ENCODE results near the gene FOXP2. TPM values are rescaled to one million over a fixed set of nuclear protein-coding genes. Genes with fewer than 3 reads are reported as not detected.

The FOXP2 gene
- total and polyA plus RNA-seq, 2 of the 13 experiments (the other 11 are each of a cell fraction or from before 2014, with no cell fraction given), result 0.90 TPM; not detected in 1

DNA sequence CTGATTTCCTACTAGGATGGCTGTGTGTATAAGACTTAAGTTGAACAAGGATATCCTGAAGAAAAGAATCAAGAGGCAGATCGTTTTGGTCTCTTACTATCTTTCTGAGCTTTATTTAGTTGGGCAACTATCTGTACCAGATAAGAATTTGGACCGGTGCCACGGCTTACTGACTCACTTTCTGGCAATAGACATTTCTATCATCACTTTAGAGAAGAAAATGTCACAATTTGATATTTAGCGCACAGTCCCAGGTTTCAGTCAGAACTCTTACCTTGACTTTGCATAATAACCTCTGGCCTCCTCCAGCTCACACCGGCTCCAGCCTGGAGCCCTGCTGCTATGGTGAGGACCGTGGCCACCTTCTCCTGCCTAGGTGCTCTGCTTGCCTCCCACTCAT lies 289.1 kb downstream of the FOXP2 start (continued):
- TF ChIP-seq, protein P1, sequence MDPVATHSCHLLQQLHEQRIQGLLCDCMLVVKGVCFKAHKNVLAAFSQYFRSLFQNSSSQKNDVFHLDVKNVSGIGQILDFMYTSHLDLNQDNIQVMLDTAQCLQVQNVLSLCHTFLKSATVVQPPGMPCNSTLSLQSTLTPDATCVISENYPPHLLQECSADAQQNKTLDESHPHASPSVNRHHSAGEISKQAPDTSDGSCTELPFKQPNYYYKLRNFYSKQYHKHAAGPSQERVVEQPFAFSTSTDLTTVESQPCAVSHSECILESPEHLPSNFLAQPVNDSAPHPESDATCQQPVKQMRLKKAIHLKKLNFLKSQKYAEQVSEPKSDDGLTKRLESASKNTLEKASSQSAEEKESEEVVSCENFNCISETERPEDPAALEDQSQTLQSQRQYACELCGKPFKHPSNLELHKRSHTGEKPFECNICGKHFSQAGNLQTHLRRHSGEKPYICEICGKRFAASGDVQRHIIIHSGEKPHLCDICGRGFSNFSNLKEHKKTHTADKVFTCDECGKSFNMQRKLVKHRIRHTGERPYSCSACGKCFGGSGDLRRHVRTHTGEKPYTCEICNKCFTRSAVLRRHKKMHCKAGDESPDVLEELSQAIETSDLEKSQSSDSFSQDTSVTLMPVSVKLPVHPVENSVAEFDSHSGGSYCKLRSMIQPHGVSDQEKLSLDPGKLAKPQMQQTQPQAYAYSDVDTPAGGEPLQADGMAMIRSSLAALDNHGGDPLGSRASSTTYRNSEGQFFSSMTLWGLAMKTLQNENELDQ (CRISPR knock-in tag; IDR thresholded peaks at IDR 0.05; ENCODE audit: borderline replicate concordance), result no peak

- no peaks in the 10 kb centered on the region for H4K20me1 ChIP-seq (ENCODE audit: insufficient read depth, low read length)
- H3K4me2 ChIP-seq (ENCODE audit: low read depth, low read length), result no peak overlapping the region
- in situ Hi-C loops (cut with HindIII; ENCODE audit: extremely low pct_ligation_motif_present, low pct_unique_long_range_greater_than_20kb), result no loop called here
- ChIA-PET POLR2A (no interaction called here), CTCF (ENCODE audit: low intra/inter-chr PET ratio, low total read pairs) (no interaction called here)
- no peak overlapping the region for H3K4me3 ChIP-seq (replicated peaks in 1 of 3; ENCODE audit: insufficient read depth in 1 of 3, low read depth in 2 of 3, low read length in 3 of 3)
- intact Hi-C loops (cut with micrococcal nuclease; ENCODE audit: unreplicated experiment), result no loop called here
- no peaks in the 10 kb centered on the region for H3K4me1 ChIP-seq (ENCODE audit: insufficient read depth, low read length)
- WGBS (ENCODE audit: low lambda C conversion rate), result 16% methylated on average over 6 of the region's 6 CpGs
- TF ChIP-seq HNRNPLL (IDR thresholded peaks at IDR 0.05; ENCODE audit: low read depth, low read length, poor library complexity, severe bottlenecking) (no peak), ZNF543 (CRISPR knock-in tag; IDR thresholded peaks at IDR 0.05) (no peak), ZFP37 (CRISPR knock-in tag; IDR thresholded peaks at IDR 0.05; ENCODE audit: borderline replicate concordance) (no peak), HMGXB3 (CRISPR knock-in tag; IDR thresholded peaks at IDR 0.05; ENCODE audit: borderline replicate concordance) (no peak), SATB2 (CRISPR knock-in tag; IDR thresholded peaks at IDR 0.05) (no peak)
- no peaks in the 10 kb centered on the region for H3K36me3 ChIP-seq (replicated peaks in 1 of 2; ENCODE audit: control insufficient read depth in 1 of 2, insufficient read depth in 2 of 2, low read length in 2 of 2)
- H2AFZ ChIP-seq (ENCODE audit: low read length), result no peak overlapping the region
- no peaks in the 10 kb centered on the region for H3K79me2 ChIP-seq (ENCODE audit: insufficient read depth, low read length)
- no peaks in the 10 kb centered on the region for H3K9me3 ChIP-seq (ENCODE audit: low read length)
- FAIRE-seq (no peak), ATAC-seq (no peak), DNase-seq (ENCODE audit: low spot score) (no peak)
- no TSS peak for BruUV-seq (replicated peaks)
- no peaks in the 10 kb centered on the region for H3K27me3 ChIP-seq (ENCODE audit: control insufficient read depth in 1 of 2, insufficient read depth in 2 of 2, low read length in 2 of 2)
- no peak overlapping the region for H3K9ac ChIP-seq (ENCODE audit: insufficient read depth, low read depth, low read length)
- H3K27ac ChIP-seq (ENCODE audit: extremely low read length, insufficient read depth, low read length), result no peak overlapping the region
These were observed 294.0 kb downstream of the FOXP2 start for GRCh38 chr7:114708646-114709045.
